Ishikawa (cell line): ENCODE results near the gene DGKI.

Experiments used
- CEBPB ChIP-seq: IDR thresholded peaks from 2 replicates; pipeline ENCODE4 v1.6.1; 2012
- CREB1 ChIP-seq: IDR thresholded peaks from 2 replicates; pipeline ENCODE4 v1.6.1; 2012; ENCODE audit warnings: low read depth
- EGR1 ChIP-seq: IDR thresholded peaks from 2 replicates; pipeline ENCODE4 v1.6.1; 2012
- EP300 ChIP-seq: IDR thresholded peaks from 2 replicates; pipeline ENCODE4 v1.6.1; 2012; ENCODE audit warnings: borderline replicate concordance
- FOXM1 ChIP-seq: IDR thresholded peaks from 2 replicates; pipeline ENCODE4 v1.6.1; 2012; ENCODE audit warnings: low read depth, borderline replicate concordance
- NFIC ChIP-seq: IDR thresholded peaks from 2 replicates; pipeline ENCODE4 v1.6.1; 2012
- RAD21 ChIP-seq: IDR thresholded peaks from 2 replicates; pipeline ENCODE4 v1.6.1; 2012; ENCODE audit warnings: low read depth
- TAF1 ChIP-seq: IDR thresholded peaks from 2 replicates; pipeline ENCODE4 v1.6.1; 2012; ENCODE audit warnings: low read depth, mild to moderate bottlenecking
- TCF12 ChIP-seq: IDR thresholded peaks from 2 replicates; pipeline ENCODE4 v1.6.1; 2012; ENCODE audit warnings: low read depth
- TEAD4 ChIP-seq: IDR thresholded peaks from 2 replicates; pipeline ENCODE4 v1.6.1; 2012
- YY1 ChIP-seq: IDR thresholded peaks from 2 replicates; pipeline ENCODE4 v1.6.1; 2012; ENCODE audit warnings: low read depth
- ZBTB7A ChIP-seq: IDR thresholded peaks from 2 replicates; pipeline ENCODE4 v1.6.1; 2012; ENCODE audit warnings: low read depth
- TF ChIP-seq, protein P1 (sequence below): IDR thresholded peaks from 2 replicates; pipeline ENCODE4 v1.6.1; 2012; ENCODE audit warnings: low read depth, mild to moderate bottlenecking
- TF ChIP-seq, protein P2 (sequence below): IDR thresholded peaks from 2 replicates; pipeline ENCODE4 v1.6.1; 2012
- TF ChIP-seq, protein P3 (sequence below): IDR thresholded peaks from 2 replicates; pipeline ENCODE4 v1.6.1; 2012

The DGKI gene

DNA sequence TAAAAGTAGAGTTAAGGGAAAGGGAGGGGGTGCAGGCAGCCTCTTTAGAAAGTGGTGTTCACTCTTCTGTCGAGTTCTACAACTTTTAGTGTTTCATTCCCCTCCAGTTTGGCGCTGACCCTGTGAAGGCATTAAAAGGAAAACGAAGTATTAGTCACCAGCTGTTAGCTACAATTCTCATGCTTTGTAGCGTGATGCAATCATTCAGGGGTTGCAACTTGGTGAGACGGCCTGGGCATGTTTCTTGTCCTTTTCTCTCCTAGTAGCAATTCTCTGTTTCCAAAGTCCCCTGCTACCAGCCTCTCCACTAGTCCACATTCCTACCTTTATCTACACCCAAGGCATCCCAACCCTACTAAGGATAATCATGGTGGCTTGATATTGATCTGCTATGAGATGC is 33.7 kb upstream of the DGKI start:
- TF ChIP-seq CEBPB (no peak), CREB1 (no peak)
- TF ChIP-seq, protein P1, sequence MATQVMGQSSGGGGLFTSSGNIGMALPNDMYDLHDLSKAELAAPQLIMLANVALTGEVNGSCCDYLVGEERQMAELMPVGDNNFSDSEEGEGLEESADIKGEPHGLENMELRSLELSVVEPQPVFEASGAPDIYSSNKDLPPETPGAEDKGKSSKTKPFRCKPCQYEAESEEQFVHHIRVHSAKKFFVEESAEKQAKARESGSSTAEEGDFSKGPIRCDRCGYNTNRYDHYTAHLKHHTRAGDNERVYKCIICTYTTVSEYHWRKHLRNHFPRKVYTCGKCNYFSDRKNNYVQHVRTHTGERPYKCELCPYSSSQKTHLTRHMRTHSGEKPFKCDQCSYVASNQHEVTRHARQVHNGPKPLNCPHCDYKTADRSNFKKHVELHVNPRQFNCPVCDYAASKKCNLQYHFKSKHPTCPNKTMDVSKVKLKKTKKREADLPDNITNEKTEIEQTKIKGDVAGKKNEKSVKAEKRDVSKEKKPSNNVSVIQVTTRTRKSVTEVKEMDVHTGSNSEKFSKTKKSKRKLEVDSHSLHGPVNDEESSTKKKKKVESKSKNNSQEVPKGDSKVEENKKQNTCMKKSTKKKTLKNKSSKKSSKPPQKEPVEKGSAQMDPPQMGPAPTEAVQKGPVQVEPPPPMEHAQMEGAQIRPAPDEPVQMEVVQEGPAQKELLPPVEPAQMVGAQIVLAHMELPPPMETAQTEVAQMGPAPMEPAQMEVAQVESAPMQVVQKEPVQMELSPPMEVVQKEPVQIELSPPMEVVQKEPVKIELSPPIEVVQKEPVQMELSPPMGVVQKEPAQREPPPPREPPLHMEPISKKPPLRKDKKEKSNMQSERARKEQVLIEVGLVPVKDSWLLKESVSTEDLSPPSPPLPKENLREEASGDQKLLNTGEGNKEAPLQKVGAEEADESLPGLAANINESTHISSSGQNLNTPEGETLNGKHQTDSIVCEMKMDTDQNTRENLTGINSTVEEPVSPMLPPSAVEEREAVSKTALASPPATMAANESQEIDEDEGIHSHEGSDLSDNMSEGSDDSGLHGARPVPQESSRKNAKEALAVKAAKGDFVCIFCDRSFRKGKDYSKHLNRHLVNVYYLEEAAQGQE, result no peak

DNA sequence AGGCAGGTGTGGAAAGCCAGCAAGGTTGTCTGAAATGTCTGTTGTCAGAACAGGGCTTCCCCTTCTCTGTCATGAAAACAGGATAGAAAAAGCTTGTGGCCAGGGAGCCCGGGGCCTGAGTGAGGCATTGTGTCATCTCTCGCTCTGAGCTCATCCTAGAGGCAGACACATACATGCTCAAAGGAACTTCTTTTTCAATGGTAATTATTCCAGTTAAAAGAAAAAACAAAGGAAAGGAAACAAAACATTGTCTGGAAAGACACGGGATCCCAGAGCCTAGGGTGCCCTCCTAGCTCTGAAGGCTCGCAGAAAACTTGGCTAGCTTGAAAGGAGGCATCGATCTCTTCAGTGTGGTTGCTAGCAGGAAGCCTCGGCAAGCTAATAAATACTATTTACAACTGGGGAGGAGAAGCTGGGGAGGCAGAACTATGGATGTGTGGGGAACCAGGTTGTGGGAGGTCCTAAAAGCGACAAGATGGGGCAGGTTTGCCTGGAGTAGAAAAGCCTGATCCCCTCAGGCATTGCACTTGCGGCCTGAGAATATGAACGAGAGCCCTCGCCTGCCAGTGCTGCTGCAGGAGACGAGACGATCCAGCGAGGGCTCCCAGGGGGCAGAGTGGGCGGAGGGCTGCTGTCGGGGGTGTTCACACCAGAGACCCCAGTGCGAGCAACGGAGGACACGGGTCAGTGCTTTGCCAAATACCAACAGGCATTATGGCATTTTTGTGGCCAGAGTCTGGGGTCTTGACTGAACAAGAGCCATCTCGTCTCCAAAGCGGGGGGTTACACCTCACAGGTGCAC is 32.8 kb upstream of the DGKI start:
- TF ChIP-seq TEAD4, result no peak
- TF ChIP-seq RAD21, result no peak
- TF ChIP-seq YY1, result no peak
- TF ChIP-seq TCF12, result no peak
- no peak for TF ChIP-seq EP300
- TF ChIP-seq EGR1, result no peak
- no peak for TF ChIP-seq CREB1
- TF ChIP-seq, protein P2, sequence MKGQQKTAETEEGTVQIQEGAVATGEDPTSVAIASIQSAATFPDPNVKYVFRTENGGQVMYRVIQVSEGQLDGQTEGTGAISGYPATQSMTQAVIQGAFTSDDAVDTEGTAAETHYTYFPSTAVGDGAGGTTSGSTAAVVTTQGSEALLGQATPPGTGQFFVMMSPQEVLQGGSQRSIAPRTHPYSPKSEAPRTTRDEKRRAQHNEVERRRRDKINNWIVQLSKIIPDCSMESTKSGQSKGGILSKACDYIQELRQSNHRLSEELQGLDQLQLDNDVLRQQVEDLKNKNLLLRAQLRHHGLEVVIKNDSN, result no peak
- no peak for TF ChIP-seq ZBTB7A
- no peak for TF ChIP-seq NFIC
- TF ChIP-seq, protein P1, result no peak
- no peak for TF ChIP-seq CEBPB
- TF ChIP-seq FOXM1, result no peak
- TF ChIP-seq, protein P3, sequence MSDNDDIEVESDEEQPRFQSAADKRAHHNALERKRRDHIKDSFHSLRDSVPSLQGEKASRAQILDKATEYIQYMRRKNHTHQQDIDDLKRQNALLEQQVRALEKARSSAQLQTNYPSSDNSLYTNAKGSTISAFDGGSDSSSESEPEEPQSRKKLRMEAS, result no peak
- no peak for TF ChIP-seq TAF1

DNA sequence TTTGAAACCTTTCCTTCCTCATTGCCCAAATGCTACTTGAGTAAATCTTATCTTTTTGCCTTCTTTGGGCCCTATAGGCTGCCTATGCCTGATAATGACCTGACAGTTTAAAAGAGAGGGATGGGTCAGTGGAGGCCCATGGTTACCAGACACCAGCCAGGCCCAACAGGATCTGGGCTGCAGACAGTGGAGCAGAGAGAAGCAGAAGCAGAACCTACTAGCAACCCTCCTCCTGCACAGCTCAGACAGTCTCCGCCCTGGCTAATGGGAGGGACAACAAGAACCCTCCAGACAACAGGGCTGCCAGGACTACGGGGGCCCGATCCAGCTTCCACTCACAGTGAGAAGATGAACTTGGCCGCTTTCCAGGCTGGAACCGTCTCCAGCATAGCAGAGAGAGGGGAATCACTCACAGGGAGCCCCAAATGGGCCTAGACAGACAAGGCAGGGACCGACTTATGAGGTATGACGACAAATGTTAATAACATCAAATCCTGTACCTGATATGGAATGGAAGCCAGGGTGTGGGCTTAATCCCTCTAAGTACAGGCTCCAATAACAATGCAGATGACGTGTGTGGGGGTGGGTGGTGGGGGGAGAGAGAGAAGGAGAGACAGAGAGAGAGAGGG is 31.7 kb upstream of the DGKI start:
- TF ChIP-seq CREB1 (no peak), CEBPB (no peak), TCF12 (no peak), FOXM1 (no peak), TEAD4 (no peak)
- TF ChIP-seq, protein P1, result no peak
- TF ChIP-seq, protein P3, result no peak

DNA sequence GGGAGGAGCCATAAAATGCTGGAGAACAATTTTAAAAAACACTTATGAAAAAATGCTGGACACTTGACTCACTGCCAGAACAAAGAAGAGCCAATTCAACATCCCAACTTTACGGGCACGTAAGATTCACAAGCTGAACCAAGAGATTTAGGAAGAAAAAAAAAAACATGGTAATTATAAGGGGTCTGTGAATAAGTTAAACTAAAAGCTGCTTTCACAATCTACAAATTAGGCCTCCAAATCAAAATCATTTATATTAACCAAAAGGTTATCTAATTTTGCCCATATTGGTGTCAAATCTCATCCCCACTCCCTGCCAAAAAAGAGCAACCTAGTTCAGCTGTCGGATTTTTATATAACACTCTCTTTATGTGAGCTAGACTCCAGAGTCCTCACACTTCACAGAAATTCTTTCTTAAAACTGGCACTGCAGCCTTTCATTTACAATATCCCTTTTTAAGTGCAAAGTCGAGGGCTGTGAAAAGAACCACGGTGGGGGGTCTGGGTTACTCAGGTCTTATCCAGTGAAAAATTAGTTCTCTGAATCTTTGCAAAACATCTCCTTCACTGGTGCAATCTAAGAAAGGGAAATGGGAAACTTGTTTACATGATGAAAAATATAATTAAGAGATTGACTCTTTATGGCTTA is 30.4 kb upstream of the DGKI start:
- no peak for TF ChIP-seq FOXM1
- no peak for TF ChIP-seq TAF1
- TF ChIP-seq NFIC, result no peak
- TF ChIP-seq ZBTB7A, result no peak
- TF ChIP-seq, protein P3, result no peak
- no peak for TF ChIP-seq EP300
- no peak for TF ChIP-seq CREB1
- TF ChIP-seq TCF12, result no peak
- no peak for TF ChIP-seq YY1
- TF ChIP-seq CEBPB, result no peak
- TF ChIP-seq TEAD4, result no peak
- TF ChIP-seq, protein P2, result no peak
- TF ChIP-seq EGR1, result no peak
- TF ChIP-seq, protein P1, result no peak
- no peak for TF ChIP-seq RAD21
